ENCODE measurements around the gene CALCOCO2.

CALCOCO2 gene

GRCh38 chr17:48907713-48908046 lies 76.8 kb downstream of the CALCOCO2 start:
- ATAC-seq (ENCODE audit: low read depth) (peak; percentile 3; the same call in 2 of the 3 replicates), DNase-seq (ENCODE audit: low spot score) (no peak)
- Histone ChIP-seq H3K27ac (ENCODE audit: poor library complexity, severe bottlenecking) (peak overlapping the region; percentile 86), H3K4me1 (ENCODE audit: insufficient read depth, poor library complexity, severe bottlenecking) (peaks cover 17% of the 10 kb centered on the region), H3K4me3 (ENCODE audit: severe bottlenecking) (peak overlapping the region; percentile 69), H3K9me3 (ENCODE audit: severe bottlenecking) (no peaks in the 10 kb centered on the region), H3K27me3 (ENCODE audit: insufficient read depth, poor library complexity, severe bottlenecking) (no peaks in the 10 kb centered on the region), H3K36me3 (ENCODE audit: low read depth) (peaks cover 31% of the 10 kb centered on the region)
- TF ChIP-seq CTCF (IDR thresholded peaks at IDR 0.05; ENCODE audit: poor library complexity, severe bottlenecking) = no peak

GRCh38 chr17:48908047-48908843 lies 77.4 kb downstream of the CALCOCO2 start, which contains the start of gene UBE2Z:
UBE2Z (plus strand) TSS chr17:48908407; CDS start chr17:48908504, 97 bp downstream.
- Histone ChIP-seq H3K4me1 (ENCODE audit: insufficient read depth, poor library complexity, severe bottlenecking) (peaks cover 17% of the 10 kb centered on the region), H3K9me3 (ENCODE audit: severe bottlenecking) (no peaks in the 10 kb centered on the region), H3K36me3 (ENCODE audit: low read depth) (peaks cover 37% of the 10 kb centered on the region), H3K27ac (ENCODE audit: poor library complexity, severe bottlenecking) (peak within 1 kb of the TSS; percentile 86), H3K27me3 (ENCODE audit: insufficient read depth, poor library complexity, severe bottlenecking) (no peaks in the 10 kb centered on the region), H3K4me3 (ENCODE audit: severe bottlenecking) (peak within 1 kb of the TSS; percentile 69)
- ATAC-seq (ENCODE audit: low read depth) (peak; percentile 89), DNase-seq (ENCODE audit: low spot score) (peak; percentile 94)
- peak; percentile 47 for TF ChIP-seq CTCF (IDR thresholded peaks at IDR 0.05; ENCODE audit: poor library complexity, severe bottlenecking)

GRCh38 chr17:48908853-48909394 lies 78.1 kb downstream of the CALCOCO2 start:
- Histone ChIP-seq H3K27ac (ENCODE audit: poor library complexity, severe bottlenecking) (peak overlapping the region; percentile 86), H3K36me3 (ENCODE audit: low read depth) (peaks cover 43% of the 10 kb centered on the region), H3K4me1 (ENCODE audit: insufficient read depth, poor library complexity, severe bottlenecking) (peaks cover 17% of the 10 kb centered on the region), H3K9me3 (ENCODE audit: severe bottlenecking) (no peaks in the 10 kb centered on the region), H3K27me3 (ENCODE audit: insufficient read depth, poor library complexity, severe bottlenecking) (no peaks in the 10 kb centered on the region), H3K4me3 (ENCODE audit: severe bottlenecking) (peak overlapping the region; percentile 69)
- TF ChIP-seq CTCF (IDR thresholded peaks at IDR 0.05; ENCODE audit: poor library complexity, severe bottlenecking) = no peak
- ATAC-seq (ENCODE audit: low read depth) (peak; percentile 66), DNase-seq (ENCODE audit: low spot score) (peak; percentile 96)

- Histone ChIP-seq H3K36me3 (ENCODE audit: low read depth) (peaks cover 52% of the 10 kb centered on the region), H3K9me3 (ENCODE audit: severe bottlenecking) (no peaks in the 10 kb centered on the region), H3K27ac (ENCODE audit: poor library complexity, severe bottlenecking) (peak overlapping the region; percentile 86), H3K4me1 (ENCODE audit: insufficient read depth, poor library complexity, severe bottlenecking) (peaks cover 17% of the 10 kb centered on the region), H3K27me3 (ENCODE audit: insufficient read depth, poor library complexity, severe bottlenecking) (no peaks in the 10 kb centered on the region), H3K4me3 (ENCODE audit: severe bottlenecking) (peak overlapping the region; percentile 69)
- ATAC-seq (ENCODE audit: low read depth) (no peak), DNase-seq (ENCODE audit: low spot score) (no peak)
- TF ChIP-seq CTCF (IDR thresholded peaks at IDR 0.05; ENCODE audit: poor library complexity, severe bottlenecking) = no peak
Observed at GRCh38 chr17:48909783-48910182, 78.9 kb downstream of the CALCOCO2 start.

GRCh38 chr17:48910370-48910769 lies 79.5 kb downstream of the CALCOCO2 start:
- Histone ChIP-seq H3K36me3 (ENCODE audit: low read depth) (peaks cover 58% of the 10 kb centered on the region), H3K4me3 (ENCODE audit: severe bottlenecking) (no peak overlapping the region), H3K9me3 (ENCODE audit: severe bottlenecking) (no peaks in the 10 kb centered on the region), H3K27me3 (ENCODE audit: insufficient read depth, poor library complexity, severe bottlenecking) (no peaks in the 10 kb centered on the region), H3K4me1 (ENCODE audit: insufficient read depth, poor library complexity, severe bottlenecking) (peaks cover 21% of the 10 kb centered on the region), H3K27ac (ENCODE audit: poor library complexity, severe bottlenecking) (peak overlapping the region; percentile 86)
- no peak for ATAC-seq (ENCODE audit: low read depth)
- no peak for TF ChIP-seq CTCF (IDR thresholded peaks at IDR 0.05; ENCODE audit: poor library complexity, severe bottlenecking)
- DNase-seq (ENCODE audit: low spot score) = no peak
